Activated naive CD4-positive, alpha-beta T cell treated with anti-CD3 and anti-CD28 coated beads, Interleukin-2, amount 50 U/mL, for 72 hours (primary cell): ENCODE measurements around the gene ARAF. TPM values are rescaled to one million over a fixed set of nuclear protein-coding genes. Genes with fewer than 3 reads are reported as not detected.

Experiments used
- total RNA-seq, 2 donors: library from RNA; stranded (reverse); gene quantifications; one replicate each; pipeline ENCODE4 v1.2.3, GENCODE V29; 2022

ARAF gene
- total RNA-seq, 2 donors from 2014 or later, result 75.5 to 83.9 TPM

Other genes starting within 250 kb of the ARAF start
- gene ZNF157, start 190.6 kb upstream of the ARAF start, total RNA-seq, result 1 to 10 TPM; 1.0 to 2.6 TPM
- 10 to 100 TPM in 1 of 2 donors, 1 to 10 TPM in 1; 5.8 to 10.6 TPM for gene ZNF41, start 78.0 kb upstream of the ARAF start, total RNA-seq
- gene TIMP1, start 21.2 kb downstream of the ARAF start, total RNA-seq, result 10 to 100 TPM; 26.1 to 32.7 TPM
- gene SYN1, start 58.7 kb downstream of the ARAF start, total RNA-seq, result 1 to 10 TPM in 1 of 2 donors, under 1 TPM in 1; 0.47 to 3.0 TPM
- gene CFP, start 68.7 kb downstream of the ARAF start, total RNA-seq, result 10 to 100 TPM in 1 of 2 donors, 1 to 10 TPM in 1; 5.1 to 11.1 TPM
- gene ELK1, start 89.4 kb downstream of the ARAF start, total RNA-seq, result 100 to 1,000 TPM in 1 of 2 donors, 10 to 100 TPM in 1; 95.1 to 136 TPM
- gene UXT, start 98.0 kb downstream of the ARAF start, total RNA-seq, result 100 to 1,000 TPM; 162 to 210 TPM